Calu3 (cell line): Measurements from ENCODE around the gene SERPING1. TPM values are rescaled to one million over a fixed set of nuclear protein-coding genes. Genes with fewer than 3 reads are reported as not detected.
"Not testable (repeated sequence)": the region's sequence is repeated elsewhere in the genome, so short reads cannot be mapped to it uniquely, and the experiment has no call there.

ENCODE experiments used
- BruUV-seq: library from RNA; stranded (reverse); fragments of 400-500 nt; replicated peaks from 2 replicates; lab custom pipeline; 2021; lab: Mats Ljungman, UMichigan
- CTCF ChIA-PET: fragments of 300-600 bp; sonication (Branson Sonifier 250); formaldehyde crosslinking; loops from one replicate; lab custom pipeline; 2022; ENCODE audit warnings: antibody characterized with exemption; lab: Charles Lee
- DNase-seq: peaks from one replicate; pipeline ENCODE4 v3.0.0; 2022
- H3K27ac Mint-ChIP-seq: one replicate; pipeline ENCODE4 v1.8.0; 2022; ENCODE audit warnings: mixed read lengths; ENCODE audit not compliant: unreplicated experiment
- H3K27me3 Mint-ChIP-seq: one replicate; pipeline ENCODE4 v1.8.0; 2022; ENCODE audit warnings: mixed read lengths; ENCODE audit not compliant: unreplicated experiment
- H3K36me3 Mint-ChIP-seq: one replicate; pipeline ENCODE4 v1.8.0; 2022; ENCODE audit warnings: mild to moderate bottlenecking, moderate library complexity, mixed read lengths; ENCODE audit not compliant: insufficient read depth, unreplicated experiment
- H3K4me1 Mint-ChIP-seq: one replicate; pipeline ENCODE4 v1.8.0; 2022; ENCODE audit warnings: mild to moderate bottlenecking, low read depth, mixed read lengths; ENCODE audit not compliant: unreplicated experiment
- H3K4me3 Mint-ChIP-seq: one replicate; pipeline ENCODE4 v1.8.0; 2022; ENCODE audit warnings: mild to moderate bottlenecking, low read depth, moderate library complexity, mixed read lengths; ENCODE audit not compliant: unreplicated experiment
- H3K9me3 Mint-ChIP-seq: one replicate; pipeline ENCODE4 v1.8.0; 2022; ENCODE audit warnings: low read depth, mixed read lengths; ENCODE audit not compliant: unreplicated experiment
- CTCF ChIP-seq: fragments of 200-600 bp; IDR thresholded peaks from one replicate; pipeline ENCODE4 v1.8.0; 2022; ENCODE audit warnings: antibody characterized with exemption; ENCODE audit not compliant: unreplicated experiment
- intact Hi-C: fragments of 100-400 bp; cut with micrococcal nuclease; formaldehyde crosslinking; loops from one replicate; pipeline ENCODE4 v1.10.0; 2022; ENCODE audit not compliant: unreplicated experiment
- total RNA-seq: library from RNA; stranded (reverse); gene quantifications from 2 replicates; pipeline ENCODE4 v1.2.3, GENCODE V29; 2022

Gene SERPING1
- total RNA-seq, 1 experiment from 2014 or later: 61.8 TPM

- Mint-ChIP-seq H3K9me3 (no peaks in the 10 kb centered on the region), H3K27me3 (peaks cover 60% of the 10 kb centered on the region), H3K4me3 (peak within 1 kb of the TSS; percentile 42), H3K36me3 (no peaks in the 10 kb centered on the region), H3K27ac (no peak within 1 kb of the TSS), H3K4me1 (peaks cover 24% of the 10 kb centered on the region)
- CTCF ChIA-PET: no interaction called here
- TF ChIP-seq CTCF: no peak
- BruUV-seq: no TSS peak
- intact Hi-C loops: loop anchor here (10.0 kb wide), 1 partner anchor 865 kb away; no protein-coding TSS in a partner anchor
- DNase-seq: peak; percentile 21
Measured at GRCh38 chr11:57649826-57650738, 52.6 kb downstream of the SERPING1 start, which contains the start of gene YPEL4. YPEL4 (minus strand) TSS chr11:57649912; CDS start chr11:57647107, 2,805 bp downstream.

GRCh38 chr11:57650739-57651090 lies 53.2 kb downstream of the SERPING1 start:
- H3K27ac Mint-ChIP-seq: no peak overlapping the region
- no peak overlapping the region for H3K4me3 Mint-ChIP-seq
- no peak for TF ChIP-seq CTCF
- DNase-seq: no peak
- peaks cover 54% of the 10 kb centered on the region for H3K27me3 Mint-ChIP-seq
- H3K9me3 Mint-ChIP-seq: no peaks in the 10 kb centered on the region
- BruUV-seq: no TSS peak
- no peaks in the 10 kb centered on the region for H3K36me3 Mint-ChIP-seq
- CTCF ChIA-PET: no interaction called here
- intact Hi-C loops: no loop called here
- H3K4me1 Mint-ChIP-seq: peaks cover 18% of the 10 kb centered on the region

GRCh38 chr11:57651408-57651807 lies 53.9 kb downstream of the SERPING1 start:
- no peak for TF ChIP-seq CTCF
- Mint-ChIP-seq H3K27me3 (peaks cover 47% of the 10 kb centered on the region), H3K9me3 (no peaks in the 10 kb centered on the region), H3K4me1 (peaks cover 17% of the 10 kb centered on the region), H3K27ac (no peak overlapping the region), H3K36me3 (no peaks in the 10 kb centered on the region), H3K4me3 (no peak overlapping the region)
- no peak for DNase-seq
- intact Hi-C loops: no loop called here
- BruUV-seq: no TSS peak
- CTCF ChIA-PET: no interaction called here

GRCh38 chr11:57652230-57652629 lies 54.7 kb downstream of the SERPING1 start:
- H3K4me3 Mint-ChIP-seq, H3K9me3 Mint-ChIP-seq, H3K27ac Mint-ChIP-seq, BruUV-seq, H3K36me3 Mint-ChIP-seq, DNase-seq, CTCF ChIA-PET, intact Hi-C loops: not testable (repeated sequence)
- Mint-ChIP-seq H3K27me3 (peaks cover 39% of the 10 kb centered on the region), H3K4me1 (peaks cover 25% of the 10 kb centered on the region)

GRCh38 chr11:57652662-57653061 lies 55.2 kb downstream of the SERPING1 start:
- peaks cover 23% of the 10 kb centered on the region for H3K4me1 Mint-ChIP-seq
- no peak overlapping the region for H3K27ac Mint-ChIP-seq

More at GRCh38 chr11:57652662-57653061, 55.2 kb downstream of the SERPING1 start:
- Mint-ChIP-seq H3K9me3 (no peaks in the 10 kb centered on the region), H3K36me3 (peaks cover 6% of the 10 kb centered on the region), H3K27me3 (peaks cover 34% of the 10 kb centered on the region), H3K4me3 (no peak overlapping the region)
- intact Hi-C loops: no loop called here
- CTCF ChIA-PET: no interaction called here
- TF ChIP-seq CTCF: no peak
- DNase-seq: no peak
- no TSS peak for BruUV-seq
